Measurements from ENCODE around the gene FZR1.

Gene FZR1

GRCh38 chr19:3505598-3506383 is at the start of gene FZR1:
TSS of gene FZR1 (plus strand) at chr19:3506311. CDS start at chr19:3522990, 16,679 bp downstream.
- DNase-seq (ENCODE audit: low read depth), result peak; percentile 96

GRCh38 chr19:3456925-3457527 is 49.1 kb upstream of the FZR1 start:
- DNase-seq (ENCODE audit: low read depth), result no peak

GRCh38 chr19:3457528-3458228 is 48.4 kb upstream of the FZR1 start:
- DNase-seq (ENCODE audit: low read depth), result no peak

- DNase-seq (ENCODE audit: low read depth), result no peak
These were observed 47.7 kb upstream of the FZR1 start for GRCh38 chr19:3458229-3459088.

- DNase-seq (ENCODE audit: low read depth), result no peak
These were observed 46.8 kb upstream of the FZR1 start for GRCh38 chr19:3459089-3459881.

GRCh38 chr19:3459965-3460582 is 46.0 kb upstream of the FZR1 start:
- no peak for DNase-seq (ENCODE audit: low read depth)

GRCh38 chr19:3462991-3463713 is 43.0 kb upstream of the FZR1 start:
- no peak for DNase-seq (ENCODE audit: low read depth)

GRCh38 chr19:3463714-3464586 is 42.2 kb upstream of the FZR1 start:
- no peak for DNase-seq (ENCODE audit: low read depth)

- no peak for DNase-seq (ENCODE audit: low read depth)
These were observed 41.4 kb upstream of the FZR1 start for GRCh38 chr19:3464587-3465235.

GRCh38 chr19:3465552-3465951 is 40.6 kb upstream of the FZR1 start:
- no peak for DNase-seq (ENCODE audit: low read depth)

GRCh38 chr19:3466635-3467034 is 39.5 kb upstream of the FZR1 start:
- DNase-seq (ENCODE audit: low read depth), result no peak

GRCh38 chr19:3467437-3468198 is 38.5 kb upstream of the FZR1 start:
- DNase-seq (ENCODE audit: low read depth), result no peak

GRCh38 chr19:3468211-3468610 is 37.9 kb upstream of the FZR1 start:
- no peak for DNase-seq (ENCODE audit: low read depth)

- DNase-seq (ENCODE audit: low read depth), result no peak
These were observed 36.2 kb upstream of the FZR1 start for GRCh38 chr19:3469638-3470499.

- DNase-seq (ENCODE audit: low read depth), result no peak
These were observed 35.5 kb upstream of the FZR1 start for GRCh38 chr19:3470500-3471128.

GRCh38 chr19:3471954-3472655 is 34.0 kb upstream of the FZR1 start:
- no peak for DNase-seq (ENCODE audit: low read depth)

Measured in CMK (cell line).